ENCODE measurements around the gene ALK.

ALK gene

DNA sequence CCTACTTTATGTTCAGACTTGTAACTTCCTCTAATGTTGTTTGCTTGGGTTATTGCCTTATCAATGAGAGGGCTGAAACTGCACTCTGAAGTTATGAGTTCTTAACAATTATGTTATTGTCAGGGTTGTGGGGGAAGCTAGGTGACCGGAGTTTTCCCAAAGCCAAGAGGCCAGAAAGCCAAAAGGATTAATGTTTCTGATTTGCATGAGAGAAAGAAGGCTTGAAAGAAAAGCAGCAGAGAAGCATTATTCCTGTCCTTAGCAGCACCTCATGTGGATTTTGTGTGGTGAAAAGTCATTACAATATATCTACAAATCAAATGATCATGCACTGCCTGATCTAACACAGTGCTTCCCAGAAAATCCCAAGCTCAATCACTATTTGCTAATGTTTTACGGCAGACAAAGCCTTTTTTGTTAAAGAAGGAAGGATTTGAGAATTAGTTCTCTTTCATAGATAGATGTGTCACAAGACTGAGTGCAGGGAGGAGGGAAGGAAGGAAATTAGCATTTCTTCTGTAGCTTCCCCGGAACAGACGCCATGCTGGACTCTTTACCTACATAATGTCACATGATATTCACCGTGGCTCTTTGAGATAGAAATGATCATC lies 203.2 kb downstream of the ALK start:
- DNase-seq (ENCODE audit: low read depth, low spot score): no peak

GRCh38 chr2:29715655-29716054 lies 205.7 kb downstream of the ALK start:
- DNase-seq (ENCODE audit: low read depth, low spot score): no peak

GRCh38 chr2:29714333-29714732 lies 207.1 kb downstream of the ALK start:
- DNase-seq (ENCODE audit: low read depth, low spot score): no peak

GRCh38 chr2:29706171-29706720 lies 215.1 kb downstream of the ALK start:
- no peak for DNase-seq (ENCODE audit: low read depth, low spot score)

DNA sequence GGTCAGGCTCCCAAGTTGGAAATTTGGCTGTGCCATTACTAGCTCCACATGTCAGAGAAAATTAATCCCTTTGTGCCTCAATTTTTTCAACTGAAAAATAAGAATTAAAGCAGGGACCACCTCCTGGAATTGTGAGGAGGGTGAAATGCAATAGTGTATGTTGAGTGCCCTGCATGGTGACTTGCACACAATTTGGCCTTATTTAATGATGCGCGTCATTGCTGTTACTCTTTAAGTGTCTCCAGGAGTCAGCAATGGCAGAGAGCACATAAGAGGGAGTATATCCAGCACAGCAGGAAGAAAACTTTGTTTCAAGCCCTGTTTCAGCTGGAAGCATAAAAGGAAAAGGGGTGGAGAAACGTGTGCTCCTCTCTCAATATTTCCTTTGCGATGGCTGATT lies 215.8 kb downstream of the ALK start:
- no peak for DNase-seq (ENCODE audit: low read depth, low spot score)

DNA sequence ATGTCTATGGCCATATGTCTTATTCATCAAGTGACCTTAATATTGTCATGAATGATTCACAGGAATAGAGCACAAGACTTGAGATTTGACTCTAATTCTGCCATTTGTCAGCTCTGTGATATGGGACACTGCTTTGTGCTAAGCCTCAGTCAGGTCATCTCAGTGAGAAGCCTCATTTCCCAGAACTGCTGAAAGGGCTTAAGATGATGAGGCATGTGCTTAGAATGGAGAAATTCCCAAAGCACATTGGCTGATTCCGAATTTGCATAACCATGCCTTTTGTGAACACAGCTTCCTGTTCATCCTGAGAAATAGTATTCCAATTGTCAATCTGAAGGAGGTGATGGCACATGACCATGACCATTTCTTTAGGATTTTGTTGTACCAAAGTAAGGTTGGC lies 218.1 kb downstream of the ALK start:
- no peak for DNase-seq (ENCODE audit: low read depth, low spot score)

- no peak for DNase-seq (ENCODE audit: low read depth, low spot score)
Measured at GRCh38 chr2:29702276-29702675, 219.1 kb downstream of the ALK start.

DNA sequence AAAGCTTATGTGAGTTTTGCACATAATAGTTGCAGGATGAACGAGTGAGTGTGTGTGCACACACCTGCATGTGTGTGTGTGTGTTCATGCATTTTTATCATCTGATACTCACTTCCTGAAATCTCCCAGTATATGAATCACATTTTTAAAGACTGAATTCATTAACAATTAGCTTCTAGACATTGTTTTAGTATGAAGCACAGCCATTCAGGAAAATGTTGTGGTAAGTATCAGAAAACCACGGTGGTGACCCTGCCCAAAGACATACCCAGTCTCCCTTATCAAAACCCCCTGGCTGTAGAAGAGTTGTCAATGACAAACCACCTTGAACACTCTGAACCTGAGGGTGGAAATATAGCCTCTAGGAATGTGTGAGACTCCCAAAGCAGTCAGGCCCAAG lies 220.8 kb downstream of the ALK start:
- DNase-seq (ENCODE audit: low read depth, low spot score): no peak

DNA sequence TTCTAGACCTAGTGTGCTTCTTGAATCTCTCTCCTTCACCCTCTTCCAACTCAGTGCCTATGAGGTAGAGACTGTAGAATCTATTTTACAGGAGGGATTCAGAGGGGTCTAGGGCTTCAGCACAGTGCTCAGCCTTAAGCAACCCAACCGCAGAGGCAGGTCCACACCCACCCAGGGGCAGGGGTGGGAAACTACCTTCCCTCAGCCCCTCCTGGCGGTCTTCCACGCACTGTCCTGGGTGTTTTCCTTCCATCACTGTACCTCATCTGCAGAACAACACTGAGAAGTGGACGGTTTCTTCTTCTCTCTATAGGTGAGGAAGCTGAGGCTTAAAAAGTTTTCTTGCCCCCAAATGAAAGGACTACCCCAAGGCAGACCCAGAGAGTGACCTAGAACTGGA lies 222.3 kb downstream of the ALK start:
- DNase-seq (ENCODE audit: low read depth, low spot score): no peak

GRCh38 chr2:29698216-29698615 lies 223.2 kb downstream of the ALK start:
- DNase-seq (ENCODE audit: low read depth, low spot score): no peak

- DNase-seq (ENCODE audit: low read depth, low spot score): no peak
Measured at GRCh38 chr2:29697715-29698114, 223.7 kb downstream of the ALK start.

- DNase-seq (ENCODE audit: low read depth, low spot score): no peak
Measured at GRCh38 chr2:29697181-29697580, 224.2 kb downstream of the ALK start.

DNA sequence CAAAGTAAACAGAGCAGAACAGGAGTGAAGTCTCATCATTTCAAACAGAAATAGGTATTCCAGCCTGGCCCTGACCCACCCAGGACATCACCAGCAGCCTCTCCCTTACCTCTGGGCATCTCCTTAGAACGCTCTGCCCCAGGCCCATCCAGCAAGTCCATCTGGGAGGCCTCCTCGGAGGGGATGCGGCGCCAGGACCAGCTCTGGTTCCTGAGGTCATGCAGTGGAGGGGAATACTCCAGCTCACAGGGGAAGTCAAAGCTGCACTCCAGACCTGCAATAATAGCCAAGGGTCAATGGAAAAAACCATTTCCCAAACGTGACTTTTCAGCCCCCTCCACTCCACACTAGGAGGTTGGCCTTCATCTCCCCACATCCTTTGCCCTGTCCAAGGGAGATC lies 226.6 kb downstream of the ALK start:
- DNase-seq (ENCODE audit: low read depth, low spot score): no peak

DNA sequence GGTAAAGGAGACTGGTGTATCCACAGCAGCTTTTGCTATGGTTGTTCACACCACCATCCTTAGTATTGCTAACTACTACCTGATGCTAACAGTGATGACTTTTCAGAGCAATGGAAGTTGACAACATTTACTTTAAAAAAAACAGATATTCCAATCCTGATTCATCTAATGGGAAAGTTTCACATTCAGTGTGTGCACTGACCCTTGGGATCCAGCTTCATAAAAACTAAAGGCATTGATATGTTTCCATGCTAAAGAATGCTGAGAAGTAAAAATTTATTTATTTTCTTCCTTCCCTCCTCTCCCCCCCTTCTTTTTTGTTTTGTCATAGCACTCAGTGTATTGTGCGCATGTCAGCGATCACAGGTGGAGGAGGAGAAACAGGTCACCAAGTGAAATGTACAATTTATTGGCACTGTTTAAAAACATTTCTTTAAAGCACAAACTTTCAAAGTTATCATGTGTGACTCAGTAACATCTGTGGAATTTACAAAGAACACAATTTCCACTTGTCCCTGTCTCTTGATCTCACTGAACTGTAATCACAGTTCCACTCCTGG lies 229.9 kb downstream of the ALK start:
- no peak for DNase-seq (ENCODE audit: low read depth, low spot score)

DNA sequence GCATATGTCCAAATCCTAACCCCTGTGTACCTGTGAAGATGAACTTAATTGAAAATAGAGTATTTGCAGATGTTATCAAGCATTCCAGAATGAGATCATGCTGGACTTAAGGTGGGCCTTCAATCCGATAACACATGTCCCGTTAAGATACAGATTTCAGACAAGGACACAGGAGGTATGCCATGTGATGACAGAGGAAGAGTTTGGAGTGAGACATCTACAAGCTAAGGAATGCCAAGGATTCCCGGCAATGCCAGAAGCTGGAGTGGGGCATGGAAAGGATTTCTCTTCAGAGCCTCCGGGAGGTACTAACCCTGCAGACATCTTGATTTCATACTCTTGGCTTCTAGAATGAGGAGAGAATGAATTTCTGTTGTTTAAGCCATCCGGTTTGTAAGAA lies 231.7 kb downstream of the ALK start:
- no peak for DNase-seq (ENCODE audit: low read depth, low spot score)

GRCh38 chr2:29688429-29688828 lies 233.0 kb downstream of the ALK start:
- DNase-seq (ENCODE audit: low read depth, low spot score): no peak

- no peak for DNase-seq (ENCODE audit: low read depth, low spot score)
Measured at GRCh38 chr2:29687121-29687520, 234.3 kb downstream of the ALK start.

GRCh38 chr2:29676886-29677453 lies 244.4 kb downstream of the ALK start:
- DNase-seq (ENCODE audit: low read depth, low spot score): no peak

- DNase-seq (ENCODE audit: low read depth, low spot score): no peak
Measured at GRCh38 chr2:29664578-29664977, 256.8 kb downstream of the ALK start.

- no peak for DNase-seq (ENCODE audit: low read depth, low spot score)
Measured at GRCh38 chr2:29663268-29663667, 258.1 kb downstream of the ALK start.

GRCh38 chr2:29662861-29663260 lies 258.5 kb downstream of the ALK start:
- DNase-seq (ENCODE audit: low read depth, low spot score): no peak

- DNase-seq (ENCODE audit: low read depth, low spot score): no peak
Measured at GRCh38 chr2:29660201-29660600, 261.2 kb downstream of the ALK start.

DNA sequence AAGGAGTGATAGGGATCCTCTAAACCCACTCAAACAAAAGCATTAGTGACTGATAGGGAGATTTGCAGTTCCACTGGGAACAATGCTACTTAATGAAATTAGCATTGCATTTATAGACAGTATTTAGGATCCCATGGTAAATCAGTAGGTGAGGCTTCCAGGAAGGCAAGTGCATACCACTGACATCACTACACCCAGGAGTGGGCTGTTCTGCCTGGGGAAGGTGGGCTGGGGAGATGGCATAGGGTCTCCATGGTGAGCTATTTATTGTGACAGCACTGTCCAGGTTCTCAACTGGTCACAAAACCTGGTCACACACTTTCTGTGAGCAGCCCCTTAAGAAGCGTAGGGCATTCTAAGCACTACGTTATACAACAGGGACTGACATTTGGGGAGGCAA lies 262.2 kb downstream of the ALK start:
- no peak for DNase-seq (ENCODE audit: low read depth, low spot score)
